Right cardiac atrium (tissue), 5 donors: ENCODE measurements around the gene DDR1. TPM values are rescaled to one million over a fixed set of nuclear protein-coding genes. Genes with fewer than 3 reads are reported as not detected.

Experiments
- ATAC-seq, 2 donors: fragments of 200-7000 bp; cut with Tn5 transposase; one replicate each; pipeline versions ENCODE4 v1.8.0 to v1.9.1; 2020; ENCODE audit warnings: moderate library complexity in 2 of 2, mild to moderate bottlenecking in 1 of 2
- DNase-seq, 3 donors: peaks; one replicate each; pipeline ENCODE4 v3.0.0-alpha.2; 2020
- H3K27ac ChIP-seq: one replicate; pipeline ENCODE4 v1.5.1; 2013; ENCODE audit warnings: mild to moderate bottlenecking, low read length, control low read depth, moderate library complexity
- H3K27me3 ChIP-seq: one replicate; pipeline ENCODE4 v1.6.1; 2013; ENCODE audit not compliant: control insufficient read depth, insufficient read depth
- H3K4me1 ChIP-seq: one replicate; pipeline ENCODE4 v1.6.1; 2013; ENCODE audit warnings: low read length; ENCODE audit not compliant: control insufficient read depth, insufficient read depth
- H3K4me3 ChIP-seq: one replicate; pipeline ENCODE4 v1.5.1; 2013; ENCODE audit warnings: low read length, control low read depth
- H3K9me3 ChIP-seq: one replicate; pipeline ENCODE4 v1.6.1; 2013; ENCODE audit warnings: low read length; ENCODE audit not compliant: control insufficient read depth
- WGBS: extraction: QIAGEN DNeasy Blood & Tissue Kit; methylation state at CpG from one replicate; pipeline ENCODE4 v1.1.7; 2013; 5-methylcytosine and 5-hydroxymethylcytosine counted together
- intact Hi-C, 4 donors: fragments of 100-400 bp; cut with DNase I; formaldehyde crosslinking; loops; one replicate each; pipeline versions ENCODE4 v1.11.0 to v1.14.0; 2022 to 2023
- polyA plus RNA-seq: library from polyadenylated mRNA; stranded (reverse); fragments of 200-250 nt; gene quantifications from one replicate; pipeline ENCODE4 v1.2.3, GENCODE V29; 2013
- total RNA-seq, 4 donors: library from RNA; stranded (reverse); fragmentation: NEBNext Ultra II Directional; extraction: Animal tissue kit (Norgen Biotek cat#: 25700); gene quantifications; one replicate each; pipeline ENCODE4 v1.2.1, GENCODE V29; 2021
- donor health status: healthy with polysubstance abuse.
- donor health status: DM: no; HTN: yes; CAD: no.
- donor health status: DM: no; HTN: no; CAD: no.
- donor health status: DM: no; HTN: yes; CAD: no; lungs with severe emphysema.
- donor health status: DM: yes; HTN: yes; CAD: no.

DDR1 gene
- total and polyA plus RNA-seq, 5 donors = 46.9 to 120 (median 97.1) TPM

- H3K4me3 ChIP-seq = no peak overlapping the region
- DNase-seq = peak; percentile 39 to 75 (median 74)
- ATAC-seq = no peak
- peak overlapping the region; percentile 9 for H3K27ac ChIP-seq
- peaks cover 18% of the 10 kb centered on the region for H3K4me1 ChIP-seq
- intact Hi-C loops = loop anchor here in 3 of 4 donors (5.0 to 10.0 kb wide), 2 partner anchors 137 to 140 kb away; partner anchors contain the start of genes FLOT1 (in 3 of the 3) and IER3 (in 3 of the 3)
- 30% methylated on average over 8 of the region's 8 CpGs for WGBS
- H3K27me3 ChIP-seq = no peaks in the 10 kb centered on the region
- H3K9me3 ChIP-seq = no peaks in the 10 kb centered on the region
Observed at GRCh38 chr6:30882204-30882758, 2.0 kb upstream of the DDR1 start.

GRCh38 chr6:30882759-30883684 lies 1.3 kb upstream of the DDR1 start:
- H3K4me1 ChIP-seq = peaks cover 18% of the 10 kb centered on the region
- ATAC-seq (no peak), DNase-seq (peak in 2 of 3 donors; percentile 66 to 67)
- no peaks in the 10 kb centered on the region for H3K9me3 ChIP-seq
- intact Hi-C loops = loop anchor here in 3 of 4 donors (5.0 to 10.0 kb wide), 2 partner anchors 138 to 141 kb away; partner anchors contain the start of genes FLOT1 (in 3 of the 3) and IER3 (in 3 of the 3)
- peak overlapping the region; percentile 63 for H3K27ac ChIP-seq
- no peak overlapping the region for H3K4me3 ChIP-seq
- 52% methylated on average over 15 of the region's 15 CpGs for WGBS
- H3K27me3 ChIP-seq = no peaks in the 10 kb centered on the region

- intact Hi-C loops = loop anchor here in 3 of 4 donors (5.0 to 10.0 kb wide), 2 partner anchors 140 to 142 kb away; partner anchors contain the start of genes FLOT1 (in 3 of the 3) and IER3 (in 3 of the 3)
- ATAC-seq = peak; percentile 41 to 52
- 4% methylated on average over 59 of the region's 59 CpGs for WGBS
- peaks cover 23% of the 10 kb centered on the region for H3K4me1 ChIP-seq
- no peaks in the 10 kb centered on the region for H3K9me3 ChIP-seq
- H3K27me3 ChIP-seq = no peaks in the 10 kb centered on the region
- H3K4me3 ChIP-seq = peak overlapping the region; percentile 92
- DNase-seq = peak; percentile 46 to 84 (median 81)
- peak overlapping the region; percentile 78 for H3K27ac ChIP-seq
Observed at GRCh38 chr6:30884521-30885480, 482 bp downstream of the DDR1 start.

GRCh38 chr6:30885481-30885998 lies 1.2 kb downstream of the DDR1 start:
- no peaks in the 10 kb centered on the region for H3K27me3 ChIP-seq
- ATAC-seq (peak; percentile 0 to 3), DNase-seq (no peak)
- H3K4me3 ChIP-seq = peak overlapping the region; percentile 92
- intact Hi-C loops = loop anchor here in 2 of 4 donors (10.0 kb wide), 1 partner anchor 141 kb away; the partner anchor contains the start of genes FLOT1 (in 2 of the 2) and IER3 (in 2 of the 2)
- no peaks in the 10 kb centered on the region for H3K9me3 ChIP-seq
- peak overlapping the region; percentile 78 for H3K27ac ChIP-seq
- H3K4me1 ChIP-seq = peaks cover 25% of the 10 kb centered on the region
- 25% methylated on average over 7 of the region's 7 CpGs for WGBS

- WGBS = 22% methylated on average over 18 of the region's 18 CpGs
- H3K4me3 ChIP-seq = peak overlapping the region; percentile 92
- intact Hi-C loops = loop anchor here in 2 of 4 donors (10.0 kb wide), 1 partner anchor 141 kb away; the partner anchor contains the start of genes FLOT1 (in 2 of the 2) and IER3 (in 2 of the 2)
- H3K9me3 ChIP-seq = no peaks in the 10 kb centered on the region
- H3K27ac ChIP-seq = peak overlapping the region; percentile 78
- no peaks in the 10 kb centered on the region for H3K27me3 ChIP-seq
- peaks cover 25% of the 10 kb centered on the region for H3K4me1 ChIP-seq
- ATAC-seq (peak; percentile 40 to 63), DNase-seq (peak; percentile 58 to 86 (median 80))
Observed at GRCh38 chr6:30885999-30886896, 1.9 kb downstream of the DDR1 start.

- Histone ChIP-seq H3K9me3 (no peaks in the 10 kb centered on the region), H3K4me1 (peaks cover 25% of the 10 kb centered on the region), H3K4me3 (no peak overlapping the region), H3K27me3 (no peaks in the 10 kb centered on the region), H3K27ac (no peak overlapping the region)
- no peak for DNase-seq
- intact Hi-C loops = loop anchor here in 2 of 4 donors (10.0 kb wide), 1 partner anchor 142 kb away; the partner anchor contains the start of genes FLOT1 (in 2 of the 2) and IER3 (in 2 of the 2)
- ATAC-seq = no peak
Observed at GRCh38 chr6:30886897-30887255, 2.6 kb downstream of the DDR1 start.

- Histone ChIP-seq H3K27ac (peak overlapping the region; percentile 12), H3K27me3 (no peaks in the 10 kb centered on the region), H3K9me3 (no peaks in the 10 kb centered on the region), H3K4me1 (peaks cover 16% of the 10 kb centered on the region), H3K4me3 (no peak overlapping the region)
- intact Hi-C loops = loop anchor here in 2 of 4 donors (10.0 kb wide), 1 partner anchor 143 kb away; the partner anchor contains the start of genes FLOT1 (in 2 of the 2) and IER3 (in 2 of the 2)
- DNase-seq = no peak
- 51% methylated on average over 6 of the region's 6 CpGs for WGBS
- ATAC-seq = no peak
Observed at GRCh38 chr6:30887901-30888815, 3.8 kb downstream of the DDR1 start.

- Histone ChIP-seq H3K4me3 (no peak overlapping the region), H3K9me3 (no peaks in the 10 kb centered on the region), H3K27me3 (no peaks in the 10 kb centered on the region), H3K27ac (no peak overlapping the region), H3K4me1 (peaks cover 15% of the 10 kb centered on the region)
- 91% methylated on average over 18 of the region's 18 CpGs for WGBS
- no peak for ATAC-seq
- DNase-seq = no peak
- intact Hi-C loops = loop anchor here in 2 of 4 donors (10.0 kb wide), 1 partner anchor 144 kb away; the partner anchor contains the start of genes FLOT1 (in 2 of the 2) and IER3 (in 2 of the 2)
Observed at GRCh38 chr6:30888816-30889495, 4.6 kb downstream of the DDR1 start.
